GM18909 (cell line): ENCODE data around the gene PTPRU.
"Not testable (repeated sequence)": the region's sequence is repeated elsewhere in the genome, so short reads cannot be mapped to it uniquely, and the experiment has no call there.

Source experiments
- ATAC-seq: cut with Tn5 transposase; IDR thresholded peaks from one replicate; pipeline ENCODE4 v1.9.1; 2021; ENCODE audit warnings: mild to moderate bottlenecking; ENCODE audit not compliant: unreplicated experiment, poor library complexity

Gene PTPRU

DNA sequence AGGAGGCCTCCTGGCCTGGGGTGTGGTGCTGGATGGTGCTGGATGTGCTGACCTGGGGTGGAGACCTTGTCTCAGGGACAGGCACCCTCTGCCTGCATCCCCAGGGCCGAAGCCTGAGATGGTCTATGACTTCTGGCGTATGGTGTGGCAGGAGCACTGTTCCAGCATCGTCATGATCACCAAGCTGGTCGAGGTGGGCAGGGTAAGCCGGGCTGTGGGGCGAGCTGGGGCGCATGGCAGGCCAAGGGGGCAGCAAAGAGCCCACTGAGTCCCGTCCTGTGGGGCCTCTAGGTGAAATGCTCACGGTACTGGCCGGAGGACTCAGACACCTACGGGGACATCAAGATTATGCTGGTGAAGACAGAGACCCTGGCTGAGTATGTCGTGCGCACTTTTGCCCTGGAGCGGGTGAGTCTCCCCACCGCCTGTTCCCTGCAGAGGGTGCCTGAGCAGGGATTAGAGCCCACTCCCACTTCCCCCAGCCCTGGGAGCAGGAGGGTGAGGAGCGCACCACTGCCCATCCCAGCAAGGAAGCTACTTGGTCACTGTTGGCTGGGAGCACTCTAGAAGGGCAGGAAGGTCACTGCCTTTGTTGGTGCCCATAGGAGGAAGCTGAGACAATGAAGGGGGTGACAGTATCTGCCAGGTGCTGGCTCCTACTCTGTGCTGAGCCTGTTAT, 75.2 kb downstream of the PTPRU start:
- no peak for ATAC-seq

- ATAC-seq = no peak
Measured at GRCh38 chr1:29312469-29313461, 76.4 kb downstream of the PTPRU start.

- ATAC-seq = not testable (repeated sequence)
Measured at GRCh38 chr1:29314685-29315084, 78.4 kb downstream of the PTPRU start.

- ATAC-seq = no peak
Measured at GRCh38 chr1:29315262-29315661, 78.9 kb downstream of the PTPRU start.

GRCh38 chr1:29315876-29316275, 79.6 kb downstream of the PTPRU start:
- no peak for ATAC-seq

- no peak for ATAC-seq
Measured at GRCh38 chr1:29317063-29317915, 81.0 kb downstream of the PTPRU start.

- no peak for ATAC-seq
Measured at GRCh38 chr1:29317916-29318530, 81.7 kb downstream of the PTPRU start.

GRCh38 chr1:29318724-29319123, 82.4 kb downstream of the PTPRU start:
- no peak for ATAC-seq

GRCh38 chr1:29319300-29320110, 83.2 kb downstream of the PTPRU start:
- ATAC-seq = no peak

DNA sequence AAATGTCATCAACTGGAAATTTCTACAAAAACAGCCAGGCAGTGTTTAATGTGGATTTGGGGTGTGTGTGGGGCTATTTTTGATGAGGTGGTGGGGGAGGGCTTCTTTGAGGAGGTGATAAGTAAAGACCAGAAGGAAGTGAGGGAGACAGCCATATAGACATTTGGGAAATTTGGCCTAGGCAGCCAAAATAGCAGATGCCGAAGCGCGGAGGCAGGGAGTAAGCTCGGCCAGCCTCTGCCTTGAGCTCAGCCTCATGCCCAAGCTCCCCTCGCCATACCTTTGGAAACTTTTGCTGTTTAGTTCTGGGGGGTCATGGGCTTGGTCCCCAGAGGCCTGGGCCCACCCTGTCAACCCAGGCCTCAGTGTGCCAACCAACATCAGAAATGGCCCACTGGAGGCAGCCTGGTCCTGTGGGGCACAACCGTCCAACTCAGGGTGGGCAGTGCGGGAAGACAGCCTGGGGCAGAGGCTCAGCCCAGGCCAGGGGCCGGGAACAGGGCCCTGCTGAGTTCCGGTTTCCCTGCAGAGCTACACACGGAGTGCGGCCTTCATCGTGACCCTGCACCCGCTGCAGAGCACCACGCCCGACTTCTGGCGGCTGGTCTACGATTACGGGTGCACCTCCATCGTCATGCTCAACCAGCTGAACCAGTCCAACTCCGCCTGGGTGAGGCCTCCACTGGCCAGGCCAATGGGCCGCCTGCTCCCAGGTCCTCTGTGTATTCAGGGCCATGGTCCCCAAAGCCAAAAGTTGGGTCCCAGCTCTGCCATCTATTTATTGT, 84.0 kb downstream of the PTPRU start:
- ATAC-seq = no peak

- no peak for ATAC-seq
Measured at GRCh38 chr1:29321176-29321575, 84.9 kb downstream of the PTPRU start.

DNA sequence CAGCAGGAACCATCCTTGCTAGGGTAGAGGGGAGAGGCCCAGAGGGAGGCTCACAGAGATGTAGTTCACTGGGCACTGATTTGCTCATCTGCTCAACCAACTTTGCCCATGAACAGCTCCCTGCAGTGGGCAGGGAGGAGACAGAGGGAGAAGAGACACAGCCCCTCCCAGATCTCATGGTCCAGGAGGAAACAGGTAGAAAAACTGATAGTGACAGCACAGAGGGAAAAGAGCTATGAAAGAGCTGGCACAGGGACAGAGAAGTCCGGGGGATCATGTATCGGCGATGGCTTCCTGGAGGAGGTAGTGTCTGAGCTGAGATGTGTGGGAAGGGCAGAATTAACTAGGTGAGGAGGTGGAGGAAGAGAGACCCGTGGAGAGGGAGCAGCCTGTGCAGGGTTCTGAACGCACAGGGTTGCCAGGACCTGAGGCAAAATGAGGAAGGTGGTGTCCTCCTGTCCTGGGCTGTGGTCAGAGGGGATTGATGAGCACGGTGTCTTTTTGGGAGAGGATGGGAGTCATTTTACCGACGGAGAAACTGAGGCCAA, 85.9 kb downstream of the PTPRU start:
- no peak for ATAC-seq

DNA sequence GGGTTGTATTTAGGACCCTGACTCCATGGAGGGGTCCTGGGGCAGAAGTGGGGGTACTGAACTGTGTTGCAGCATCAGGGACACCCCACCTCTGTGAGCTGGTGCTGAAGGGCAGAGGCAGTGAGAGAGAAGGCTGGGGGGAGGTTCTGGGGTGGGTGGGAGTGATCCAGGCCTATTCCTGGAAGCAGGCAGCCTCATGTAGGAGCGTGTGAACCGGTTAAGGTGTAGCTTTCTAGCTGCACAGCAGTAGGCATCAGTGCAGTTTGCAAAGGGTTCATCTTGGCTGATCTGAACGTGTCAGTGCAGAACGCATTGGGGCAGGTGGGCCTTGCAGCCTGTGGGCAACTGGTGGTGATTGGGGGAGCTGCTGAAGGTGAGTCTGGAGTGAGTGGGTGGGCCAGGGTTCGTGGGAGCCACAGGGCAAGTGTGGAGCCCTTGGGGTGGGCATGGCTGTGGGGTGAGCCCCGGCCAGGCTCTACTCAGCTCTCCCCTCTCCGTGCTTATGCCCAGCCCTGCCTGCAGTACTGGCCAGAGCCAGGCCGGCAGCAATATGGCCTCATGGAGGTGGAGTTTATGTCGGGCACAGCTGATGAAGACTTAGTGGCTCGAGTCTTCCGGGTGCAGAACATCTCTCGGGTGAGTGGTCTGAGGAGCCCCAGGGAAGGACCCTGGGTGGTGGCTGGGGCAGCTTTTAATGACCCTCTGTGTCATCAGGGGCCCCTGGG, 86.7 kb downstream of the PTPRU start:
- ATAC-seq = no peak

DNA sequence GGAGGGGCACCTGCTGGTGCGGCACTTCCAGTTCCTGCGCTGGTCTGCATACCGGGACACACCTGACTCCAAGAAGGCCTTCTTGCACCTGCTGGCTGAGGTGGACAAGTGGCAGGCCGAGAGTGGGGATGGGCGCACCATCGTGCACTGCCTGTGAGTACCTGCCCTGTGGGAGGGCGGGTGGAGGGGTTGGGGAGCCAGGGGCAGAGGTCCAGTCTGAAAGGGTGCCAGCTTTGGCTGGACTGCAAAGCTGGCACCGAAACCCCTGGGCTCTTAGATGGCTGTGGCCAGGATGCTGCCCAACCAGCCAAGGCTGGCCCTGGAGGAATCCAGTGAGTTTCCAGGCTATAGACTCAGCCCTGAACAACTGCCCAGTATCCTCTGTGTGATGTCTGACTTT, 87.3 kb downstream of the PTPRU start:
- no peak for ATAC-seq

GRCh38 chr1:29324202-29324601, 87.9 kb downstream of the PTPRU start:
- ATAC-seq = no peak

DNA sequence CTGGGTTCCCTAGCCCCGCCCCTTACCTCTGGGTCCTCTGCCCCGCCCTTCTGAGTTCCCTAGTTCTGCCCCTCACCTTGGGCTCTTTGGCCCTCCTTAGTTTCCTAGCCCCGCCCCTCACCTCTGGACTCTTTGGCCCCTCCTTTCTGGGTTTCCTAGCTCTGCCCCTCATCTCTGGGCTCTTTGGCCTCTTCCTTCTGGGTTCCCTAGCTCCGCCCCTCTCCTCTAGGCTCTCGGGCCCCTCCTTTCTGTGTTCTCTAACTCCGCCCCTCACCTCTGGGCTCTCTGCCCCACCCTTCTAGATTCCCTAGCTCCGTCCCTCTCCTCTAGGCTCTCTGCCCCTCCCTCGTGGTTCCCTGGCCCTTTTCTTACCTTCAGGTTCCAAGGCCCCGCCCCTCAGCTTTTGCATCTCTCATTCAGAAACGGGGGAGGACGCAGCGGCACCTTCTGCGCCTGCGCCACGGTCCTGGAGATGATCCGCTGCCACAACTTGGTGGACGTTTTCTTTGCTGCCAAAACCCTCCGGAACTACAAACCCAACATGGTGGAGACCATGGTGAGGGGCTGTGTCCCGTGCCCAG, 88.5 kb downstream of the PTPRU start:
- ATAC-seq = no peak

DNA sequence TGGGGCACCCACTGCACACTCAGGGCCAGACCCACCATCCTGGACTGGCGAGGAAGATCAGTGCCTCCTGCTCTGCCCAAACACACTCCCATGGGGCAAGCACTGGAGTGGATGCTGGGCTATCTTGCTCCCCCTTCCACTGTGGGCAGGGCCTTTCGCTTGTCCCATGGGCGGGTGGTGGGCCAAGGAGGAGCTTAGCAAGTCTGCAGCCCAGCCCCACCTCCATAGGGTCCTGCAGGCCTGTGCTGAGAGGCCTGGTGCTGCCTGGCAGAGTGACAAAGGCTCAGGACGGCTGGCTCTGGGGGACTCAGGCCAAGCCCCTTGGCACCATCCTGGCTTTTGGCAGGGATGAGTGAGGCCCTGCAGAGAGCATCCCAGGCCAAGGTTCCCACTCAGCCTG, 89.4 kb downstream of the PTPRU start:
- ATAC-seq = no peak
